GM12891 (cell line): ENCODE measurements around the gene OR5W2.

ENCODE experiments used
- PAX5 ChIP-seq: IDR thresholded peaks from 2 replicates; pipeline ENCODE4 v1.6.1; 2011; ENCODE audit warnings: low read length, moderate library complexity, mild to moderate bottlenecking; ENCODE audit not compliant: insufficient read depth, severe bottlenecking
- POLR2A ChIP-seq: IDR thresholded peaks from 2 replicates; pipeline ENCODE4 v1.6.1; 2011; ENCODE audit warnings: low read depth, low read length, control low read depth
- POLR2AphosphoS5 ChIP-seq: IDR thresholded peaks from 2 replicates; pipeline ENCODE4 v1.6.1; 2011; ENCODE audit warnings: low read depth, low read length, control low read depth
- TAF1 ChIP-seq: IDR thresholded peaks from 2 replicates; pipeline ENCODE4 v1.6.1; 2011; ENCODE audit warnings: low read depth, low read length, control low read depth

DNA sequence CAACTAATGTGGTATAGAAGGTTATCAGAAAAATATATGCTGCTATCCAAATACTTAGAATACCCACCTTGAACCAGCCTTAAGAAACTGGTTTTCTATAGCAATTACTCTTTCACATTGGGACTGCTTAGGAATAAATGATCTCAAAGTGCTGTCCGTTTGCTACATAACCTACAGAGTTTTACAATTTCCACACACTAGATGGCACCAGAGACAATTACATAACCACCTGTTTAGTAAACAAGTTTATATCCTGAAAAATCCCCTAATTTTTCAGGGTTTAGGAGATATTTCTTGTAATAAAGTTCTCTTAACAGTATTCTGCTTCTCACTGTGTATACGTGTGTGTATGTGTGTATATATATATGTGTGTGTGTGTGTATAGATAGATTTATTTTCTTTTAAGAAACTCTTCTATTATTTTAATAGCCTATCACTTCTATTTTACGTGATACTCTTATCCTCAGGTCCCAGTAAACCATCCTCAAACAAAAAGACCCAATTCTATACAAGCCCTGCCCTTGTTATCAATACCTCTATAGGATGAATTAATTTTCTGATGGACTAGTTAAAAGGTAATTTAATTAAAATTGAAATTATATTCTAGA, 28.5 kb upstream of the OR5W2 start:
- TF ChIP-seq PAX5 (no peak), POLR2AphosphoS5 (no peak), POLR2A (no peak), TAF1 (no peak)
